GM12878 (cell line): ENCODE measurements around the gene CYB5R3.

Experiments used
- CHD4 ChIP-seq: fragments of 200-600 bp; sonication (generic); IDR thresholded peaks from 2 replicates; pipeline ENCODE4 v1.6.1; 2016; ENCODE audit warnings: mild to moderate bottlenecking
- CTCF ChIP-seq, 3 experiments: IDR thresholded peaks in 2 of 3; conservative IDR thresholded peaks in 1 of 3; 2 replicates each; pipeline ENCODE4 v1.5.1; 2011; ENCODE audit warnings: low read depth in 3 of 3, low read length in 3 of 3, mild to moderate bottlenecking in 3 of 3, control low read depth in 2 of 3, moderate library complexity in 2 of 3, inconsistent platforms in 1 of 3, mixed read lengths in 1 of 3; ENCODE audit not compliant: control insufficient read depth in 2 of 3, insufficient read depth in 1 of 3; ENCODE audit errors: extremely low read depth in 1 of 3
- EZH2 ChIP-seq: IDR thresholded peaks from 2 replicates; pipeline ENCODE4 v1.6.1; 2012; ENCODE audit warnings: low read depth, mild to moderate bottlenecking, control low read depth, inconsistent platforms, low read length, borderline replicate concordance; ENCODE audit not compliant: control insufficient read depth
- POLR2AphosphoS2 ChIP-seq: IDR thresholded peaks from 2 replicates; pipeline ENCODE4 v1.6.1; 2011; ENCODE audit warnings: low read depth, mild to moderate bottlenecking, low read length, improper control_type of control experiment, moderate library complexity
- SIN3A ChIP-seq: IDR thresholded peaks from 2 replicates; pipeline ENCODE4 v1.6.1; 2012; ENCODE audit warnings: low read depth, low read length, improper control_type of control experiment
- TARDBP ChIP-seq: IDR thresholded peaks from 2 replicates; pipeline ENCODE4 v1.6.1; 2016; ENCODE audit warnings: borderline replicate concordance

GRCh38 chr22:42619261-42620063 lies 29.7 kb downstream of the CYB5R3 start:
- TF ChIP-seq SIN3A (no peak), POLR2AphosphoS2 (no peak), CHD4 (no peak), EZH2 (no peak), CTCF (IDR thresholded peaks at IDR 0.05 in 2 of 3, conservative IDR thresholded peaks at IDR 0.05 in 1 of 3; ENCODE audit: control insufficient read depth in 2 of 3, extremely low read depth in 1 of 3, insufficient read depth in 1 of 3, low read depth in 3 of 3, low read length in 3 of 3) (no peak), TARDBP (no peak)
